PFSK-1 (cell line): ENCODE measurements around the gene LIN28B.

Experiments
- FOXP2 ChIP-seq: optimal IDR thresholded peaks from 2 replicates; pipeline ENCODE3; 2011; ENCODE audit warnings: borderline replicate concordance, control low read depth, inconsistent platforms; ENCODE audit not compliant: insufficient read depth; ENCODE audit errors: extremely low read length, extremely low read depth
- POLR2AphosphoS5 ChIP-seq: IDR thresholded peaks from 2 replicates; pipeline ENCODE4 v1.6.1; 2012; ENCODE audit warnings: low read depth, mild to moderate bottlenecking, control low read depth, low read length, moderate library complexity
- SIN3A ChIP-seq: IDR thresholded peaks from 2 replicates; pipeline ENCODE4 v1.6.1; 2012; ENCODE audit warnings: mild to moderate bottlenecking, low read length, moderate library complexity, borderline replicate concordance; ENCODE audit not compliant: insufficient read depth
- TAF1 ChIP-seq: IDR thresholded peaks from 2 replicates; pipeline ENCODE4 v1.6.1; 2012; ENCODE audit warnings: low read length, control low read depth, borderline replicate concordance; ENCODE audit not compliant: insufficient read depth
- TF ChIP-seq, protein P1 (sequence below), 2 experiments: IDR thresholded peaks; 2 replicates each; pipeline versions ENCODE4 v1.6.1 to v1.8.0; 2011 to 2012; ENCODE audit warnings: low read depth in 2 of 2, low read length in 2 of 2, control low read depth in 1 of 2, inconsistent platforms in 1 of 2, mild to moderate bottlenecking in 1 of 2, moderate library complexity in 1 of 2; ENCODE audit not compliant: insufficient read depth in 1 of 2

The LIN28B gene

DNA sequence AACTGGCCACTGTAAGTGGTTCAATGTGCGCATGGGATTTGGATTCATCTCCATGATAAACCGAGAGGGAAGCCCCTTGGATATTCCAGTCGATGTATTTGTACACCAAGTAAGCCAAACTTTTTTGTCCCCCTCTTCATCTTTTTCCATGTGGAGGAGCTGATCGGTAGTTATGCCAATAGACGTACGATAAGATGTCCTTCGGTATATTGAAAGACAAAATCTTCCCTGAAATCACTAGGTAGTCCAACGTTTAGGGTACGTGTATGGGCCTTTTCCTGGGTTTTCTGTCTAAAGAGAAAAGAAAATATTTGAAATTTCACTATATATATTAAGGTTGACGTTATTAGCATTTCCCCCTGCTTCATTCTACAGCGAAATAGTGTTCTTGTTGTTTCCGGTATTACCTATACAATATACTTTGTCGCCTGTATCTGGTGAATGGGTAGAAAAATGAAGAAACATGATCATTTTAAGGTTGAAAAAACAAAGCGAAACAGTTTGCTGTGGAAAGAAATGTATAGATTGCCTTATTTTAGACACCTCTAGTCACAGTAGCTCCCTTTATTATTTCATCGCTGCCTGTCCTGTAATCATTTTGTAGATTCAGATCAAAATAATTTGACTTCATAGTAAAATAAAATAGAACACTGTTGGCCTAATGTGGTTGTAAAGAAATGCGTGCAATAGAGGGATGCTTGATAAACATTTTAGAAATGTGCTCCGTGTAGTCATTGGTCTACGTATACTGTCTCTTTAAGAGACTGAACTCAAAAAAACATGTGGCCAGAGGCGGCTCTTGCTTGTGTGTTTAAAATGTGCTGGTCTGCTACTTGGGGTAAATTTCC lies 1.5 kb downstream of the LIN28B start:
- no peak for TF ChIP-seq POLR2AphosphoS5
- TF ChIP-seq, protein P1, sequence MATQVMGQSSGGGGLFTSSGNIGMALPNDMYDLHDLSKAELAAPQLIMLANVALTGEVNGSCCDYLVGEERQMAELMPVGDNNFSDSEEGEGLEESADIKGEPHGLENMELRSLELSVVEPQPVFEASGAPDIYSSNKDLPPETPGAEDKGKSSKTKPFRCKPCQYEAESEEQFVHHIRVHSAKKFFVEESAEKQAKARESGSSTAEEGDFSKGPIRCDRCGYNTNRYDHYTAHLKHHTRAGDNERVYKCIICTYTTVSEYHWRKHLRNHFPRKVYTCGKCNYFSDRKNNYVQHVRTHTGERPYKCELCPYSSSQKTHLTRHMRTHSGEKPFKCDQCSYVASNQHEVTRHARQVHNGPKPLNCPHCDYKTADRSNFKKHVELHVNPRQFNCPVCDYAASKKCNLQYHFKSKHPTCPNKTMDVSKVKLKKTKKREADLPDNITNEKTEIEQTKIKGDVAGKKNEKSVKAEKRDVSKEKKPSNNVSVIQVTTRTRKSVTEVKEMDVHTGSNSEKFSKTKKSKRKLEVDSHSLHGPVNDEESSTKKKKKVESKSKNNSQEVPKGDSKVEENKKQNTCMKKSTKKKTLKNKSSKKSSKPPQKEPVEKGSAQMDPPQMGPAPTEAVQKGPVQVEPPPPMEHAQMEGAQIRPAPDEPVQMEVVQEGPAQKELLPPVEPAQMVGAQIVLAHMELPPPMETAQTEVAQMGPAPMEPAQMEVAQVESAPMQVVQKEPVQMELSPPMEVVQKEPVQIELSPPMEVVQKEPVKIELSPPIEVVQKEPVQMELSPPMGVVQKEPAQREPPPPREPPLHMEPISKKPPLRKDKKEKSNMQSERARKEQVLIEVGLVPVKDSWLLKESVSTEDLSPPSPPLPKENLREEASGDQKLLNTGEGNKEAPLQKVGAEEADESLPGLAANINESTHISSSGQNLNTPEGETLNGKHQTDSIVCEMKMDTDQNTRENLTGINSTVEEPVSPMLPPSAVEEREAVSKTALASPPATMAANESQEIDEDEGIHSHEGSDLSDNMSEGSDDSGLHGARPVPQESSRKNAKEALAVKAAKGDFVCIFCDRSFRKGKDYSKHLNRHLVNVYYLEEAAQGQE (IDR thresholded peaks at IDR 0.05; ENCODE audit: insufficient read depth in 1 of 2, low read depth in 2 of 2, low read length in 2 of 2): no peak
- TF ChIP-seq TAF1: no peak
- TF ChIP-seq FOXP2: no peak

DNA sequence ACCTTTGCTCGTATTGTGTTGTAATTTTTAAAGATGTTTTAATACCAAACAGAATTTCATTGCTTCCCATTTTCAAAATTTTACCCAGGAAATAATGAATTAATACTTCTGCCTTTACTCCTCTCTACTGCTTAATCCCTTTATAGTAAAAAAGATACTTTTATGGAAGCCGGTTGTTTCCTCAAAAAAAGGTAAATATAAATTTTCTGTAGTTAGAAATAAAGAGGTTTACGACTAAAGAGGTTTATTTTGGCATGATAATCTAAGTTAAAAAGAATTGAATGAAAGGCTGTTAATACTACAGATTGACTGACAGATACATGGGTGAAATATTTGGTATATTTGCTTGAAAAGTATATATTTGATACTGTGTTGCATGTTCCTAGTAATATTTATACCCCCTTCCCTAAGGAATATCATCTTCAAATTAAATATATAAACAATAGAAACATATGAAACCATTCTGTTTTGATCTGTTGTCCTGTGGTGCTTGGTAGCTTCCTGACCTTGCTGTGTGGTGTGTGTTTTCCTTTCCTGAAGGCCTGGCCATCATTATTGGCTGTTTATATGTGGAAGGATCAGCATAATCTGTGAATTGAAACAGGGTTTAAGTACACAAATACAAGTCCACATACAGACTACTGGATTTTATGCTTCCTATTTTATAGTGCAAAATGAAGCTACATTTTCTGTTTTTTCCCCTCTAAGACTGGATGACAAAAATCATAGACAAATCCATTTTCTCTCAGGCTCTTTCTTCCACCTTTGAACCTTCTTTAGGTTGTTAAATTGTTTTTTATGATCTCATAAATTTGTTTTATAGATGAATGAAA lies 2.3 kb downstream of the LIN28B start:
- TF ChIP-seq TAF1: no peak
- no peak for TF ChIP-seq FOXP2
- no peak for TF ChIP-seq SIN3A
- no peak for TF ChIP-seq POLR2AphosphoS5
- TF ChIP-seq, protein P1 (IDR thresholded peaks at IDR 0.05; ENCODE audit: insufficient read depth in 1 of 2, low read depth in 2 of 2, low read length in 2 of 2): no peak

DNA sequence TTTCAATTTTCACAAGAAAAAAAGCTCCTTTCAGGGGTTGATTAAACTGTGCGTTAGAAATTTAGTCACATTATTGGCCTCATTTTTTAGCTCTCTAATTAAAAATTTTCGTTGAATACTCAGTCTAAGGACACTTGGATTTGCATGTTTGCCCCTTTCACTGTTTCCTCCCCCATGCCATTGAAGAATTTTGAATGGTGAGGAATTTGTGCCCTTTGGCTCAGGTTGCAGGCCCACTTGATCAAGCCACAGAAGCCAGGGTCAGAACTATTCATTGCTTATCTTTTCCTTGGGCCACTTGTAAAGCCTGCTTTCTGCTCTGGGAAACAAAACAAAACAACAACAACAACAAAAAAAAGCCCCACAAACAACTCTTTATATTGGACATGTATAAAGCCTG lies 12.2 kb downstream of the LIN28B start:
- TF ChIP-seq SIN3A: no peak
- no peak for TF ChIP-seq FOXP2
- TF ChIP-seq, protein P1 (IDR thresholded peaks at IDR 0.05; ENCODE audit: insufficient read depth in 1 of 2, low read depth in 2 of 2, low read length in 2 of 2): no peak
- no peak for TF ChIP-seq POLR2AphosphoS5
- no peak for TF ChIP-seq TAF1

DNA sequence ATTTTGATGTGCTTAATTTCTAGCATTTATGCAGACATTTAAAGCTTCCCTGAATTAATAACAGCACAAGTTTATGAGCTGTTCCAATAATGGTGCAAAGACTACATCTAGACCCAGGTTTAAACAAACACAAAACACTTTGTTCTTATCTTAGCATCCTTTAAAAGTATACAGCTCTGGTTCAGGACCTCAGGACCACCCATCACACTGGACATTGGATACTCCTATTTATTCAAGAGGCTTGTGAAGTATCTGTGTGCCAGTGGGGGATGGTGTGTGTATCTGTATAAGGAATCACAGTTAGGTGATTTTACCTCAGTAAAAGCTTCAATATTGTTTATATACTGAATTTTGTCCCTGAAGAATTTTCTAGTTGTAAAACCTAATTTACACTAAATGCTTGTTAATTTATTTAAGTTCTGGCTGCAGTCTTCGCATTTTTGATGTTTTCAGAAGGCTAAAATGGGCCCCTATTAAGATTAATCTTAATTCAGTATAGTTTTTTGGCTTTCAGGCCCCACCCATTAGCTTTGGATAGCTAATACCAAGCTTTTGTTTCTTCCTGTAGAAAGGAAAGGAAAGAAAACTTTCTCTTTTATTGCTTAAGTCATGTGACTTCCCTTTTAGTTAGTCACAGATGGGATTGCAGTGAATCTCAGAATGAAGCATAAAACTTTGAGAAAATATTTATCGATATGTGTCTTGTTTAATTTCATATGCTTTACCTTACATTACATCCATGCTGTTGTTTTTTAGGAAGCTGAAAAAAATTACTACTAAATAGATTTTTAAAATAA lies 13.1 kb downstream of the LIN28B start:
- TF ChIP-seq FOXP2 (no peak), TAF1 (no peak), SIN3A (no peak), POLR2AphosphoS5 (no peak)
- TF ChIP-seq, protein P1 (IDR thresholded peaks at IDR 0.05; ENCODE audit: insufficient read depth in 1 of 2, low read depth in 2 of 2, low read length in 2 of 2): no peak
